ENCODE data around the gene ICE2. TPM values are rescaled to one million over a fixed set of nuclear protein-coding genes. Genes with fewer than 3 reads are reported as not detected.

The ICE2 gene
- total RNA-seq, 1 donor from 2014 or later = 25.0 TPM

GRCh38 chr15:60509470-60509869 is 30.5 kb upstream of the ICE2 start:
- intact Hi-C loops (cut with DNase I) = no loop called here
- no peak for DNase-seq (ENCODE audit: extremely low spot score in 2 of 2)
- Histone ChIP-seq H3K27me3 (no peaks in the 10 kb centered on the region), H3K36me3 (peaks cover 0 to 35% of the 10 kb centered on the region in 2 donors), H3K4me3 (no peak overlapping the region), H3K4me1 (no peaks in the 10 kb centered on the region), H3K9me3 (no peaks in the 10 kb centered on the region), H3K27ac (no peak overlapping the region)
- TF ChIP-seq POLR2A (IDR thresholded peaks at IDR 0.05) (no peak), POLR2AphosphoS5 (IDR thresholded peaks at IDR 0.05; ENCODE audit: insufficient read depth in 1 of 2, low read depth in 1 of 2) (no peak), CTCF (IDR thresholded peaks at IDR 0.05) (no peak)

- no peak for DNase-seq (ENCODE audit: extremely low spot score in 2 of 2)
- H3K4me3 ChIP-seq = no peak overlapping the region
- H3K9me3 ChIP-seq = no peaks in the 10 kb centered on the region
- H3K27me3 ChIP-seq = no peaks in the 10 kb centered on the region
- no peaks in the 10 kb centered on the region for H3K4me1 ChIP-seq
- H3K36me3 ChIP-seq = peaks cover 0 to 28% of the 10 kb centered on the region in 2 donors
- intact Hi-C loops (cut with DNase I) = no loop called here
- no peak for TF ChIP-seq POLR2A (IDR thresholded peaks at IDR 0.05)
- TF ChIP-seq POLR2AphosphoS5 (IDR thresholded peaks at IDR 0.05; ENCODE audit: insufficient read depth in 1 of 2, low read depth in 1 of 2) = no peak
- no peak for TF ChIP-seq CTCF (IDR thresholded peaks at IDR 0.05)
- no peak overlapping the region for H3K27ac ChIP-seq
Measured at GRCh38 chr15:60508442-60508841, 29.5 kb upstream of the ICE2 start.

GRCh38 chr15:60507596-60508424 is 28.9 kb upstream of the ICE2 start:
- Histone ChIP-seq H3K27me3 (no peaks in the 10 kb centered on the region), H3K9me3 (no peaks in the 10 kb centered on the region), H3K27ac (no peak overlapping the region), H3K36me3 (peaks cover 0 to 23% of the 10 kb centered on the region in 2 donors), H3K4me1 (no peaks in the 10 kb centered on the region), H3K4me3 (no peak overlapping the region)
- intact Hi-C loops (cut with DNase I) = no loop called here
- no peak for DNase-seq (ENCODE audit: extremely low spot score in 2 of 2)
- TF ChIP-seq CTCF (IDR thresholded peaks at IDR 0.05) = peak; percentile 74 to 90 (median 85)
- TF ChIP-seq POLR2A (IDR thresholded peaks at IDR 0.05) = no peak
- TF ChIP-seq POLR2AphosphoS5 (IDR thresholded peaks at IDR 0.05; ENCODE audit: insufficient read depth in 1 of 2, low read depth in 1 of 2) = peak in 1 of 2 donors; percentile 42

- H3K36me3 ChIP-seq = peaks cover 0 to 27% of the 10 kb centered on the region in 2 donors
- H3K4me3 ChIP-seq = no peak overlapping the region
- H3K4me1 ChIP-seq = no peaks in the 10 kb centered on the region
- TF ChIP-seq POLR2A (IDR thresholded peaks at IDR 0.05) (no peak), CTCF (IDR thresholded peaks at IDR 0.05) (no peak), POLR2AphosphoS5 (IDR thresholded peaks at IDR 0.05; ENCODE audit: insufficient read depth in 1 of 2, low read depth in 1 of 2) (no peak)
- DNase-seq (ENCODE audit: extremely low spot score in 2 of 2) = no peak
- no peak overlapping the region for H3K27ac ChIP-seq
- no peaks in the 10 kb centered on the region for H3K27me3 ChIP-seq
- intact Hi-C loops (cut with DNase I) = no loop called here
- no peaks in the 10 kb centered on the region for H3K9me3 ChIP-seq
Measured at GRCh38 chr15:60496853-60497252, 17.9 kb upstream of the ICE2 start.

GRCh38 chr15:60494108-60494507 is 15.2 kb upstream of the ICE2 start:
- peaks cover 0 to 19% of the 10 kb centered on the region in 2 donors for H3K36me3 ChIP-seq
- DNase-seq (ENCODE audit: extremely low spot score in 2 of 2) = no peak
- no peaks in the 10 kb centered on the region for H3K4me1 ChIP-seq
- no peak for TF ChIP-seq CTCF (IDR thresholded peaks at IDR 0.05)
- TF ChIP-seq POLR2A (IDR thresholded peaks at IDR 0.05) = no peak
- no peaks in the 10 kb centered on the region for H3K27me3 ChIP-seq
- intact Hi-C loops (cut with DNase I) = no loop called here
- H3K9me3 ChIP-seq = no peaks in the 10 kb centered on the region
- no peak overlapping the region for H3K27ac ChIP-seq
- no peak overlapping the region for H3K4me3 ChIP-seq
